Psoas muscle (tissue), 8 donors: ENCODE results near the gene PDHA2. TPM values are rescaled to one million over a fixed set of nuclear protein-coding genes. Genes with fewer than 3 reads are reported as not detected.

Experiments
- ATAC-seq, 4 donors: fragments of 200-7000 bp; cut with Tn5 transposase; one replicate each; pipeline ENCODE4 v1.9.1; 2020; ENCODE audit warnings: moderate library complexity in 3 of 4, mild to moderate bottlenecking in 2 of 4
- DNase-seq, 2 donors: peaks; one replicate each; pipeline ENCODE4 v3.0.0-alpha.2; 2020
- H3K27ac ChIP-seq: fragments of 200-600 bp; one replicate; pipeline ENCODE4 v1.8.0; 2022
- H3K27me3 ChIP-seq, 3 donors: fragments of 200-600 bp in 1 of 3; one replicate each; pipeline versions ENCODE4 v1.6.1 to v1.8.0; 2013 to 2022; ENCODE audit warnings: low read length in 2 of 3, mild to moderate bottlenecking in 2 of 3, moderate library complexity in 1 of 3; ENCODE audit not compliant: insufficient read depth in 3 of 3
- H3K36me3 ChIP-seq, 2 donors: fragments of 200-600 bp in 1 of 2; one replicate each; pipeline versions ENCODE4 v1.6.1 to v1.8.0; 2013 to 2022; ENCODE audit warnings: low read depth in 1 of 2, mild to moderate bottlenecking in 1 of 2, moderate library complexity in 1 of 2; ENCODE audit not compliant: insufficient read depth in 1 of 2
- H3K4me1 ChIP-seq: fragments of 200-600 bp; one replicate; pipeline ENCODE4 v1.8.0; 2022
- H3K4me3 ChIP-seq: fragments of 200-600 bp; one replicate; pipeline ENCODE4 v1.8.0; 2022; ENCODE audit warnings: mild to moderate bottlenecking
- H3K9me3 ChIP-seq: fragments of 200-600 bp; one replicate; pipeline ENCODE4 v1.8.0; 2022
- CTCF ChIP-seq: fragments of 200-600 bp; IDR thresholded peaks from one replicate; pipeline ENCODE4 v1.8.0; 2022; ENCODE audit warnings: antibody characterized with exemption
- WGBS, 3 donors: extraction: QIAGEN DNeasy Blood & Tissue Kit; methylation state at CpG; one replicate each; pipeline versions ENCODE4 v1.1.6 to v1.1.7; 2013; 5-methylcytosine and 5-hydroxymethylcytosine counted together
- intact Hi-C, 2 donors: fragments of 100-400 bp; cut with DNase I; formaldehyde crosslinking; loops; one replicate each; pipeline versions ENCODE4 v1.11.0 to v1.14.2; 2022
- polyA plus RNA-seq, 3 donors: library from polyadenylated mRNA; stranded (reverse); fragments of 200-250 nt; gene quantifications; one replicate each; pipeline ENCODE4 v1.2.3, GENCODE V29; 2013
- total RNA-seq, 4 donors: library from RNA; stranded (reverse); fragmentation: NEBNext Ultra II Directional in 2 of 4; extraction: Animal tissue kit (Norgen Biotek cat#: 25700) in 2 of 4; gene quantifications; one replicate each; pipeline versions ENCODE4 v1.2.1 to v1.2.4, GENCODE V29; 2021 to 2023
- donor health status: healthy with polysubstance abuse.
- donor health status: DM: no; HTN: no; CAD: no; lungs with moderate emphysema.
- donor health status: Bipolar disorder and iron deficiency.
- donor health status: healthy.
- donor health status: DM: yes; HTN: yes; CAD: no.
- donor health status: DM: no; HTN: no; CAD: no.
- donor health status: DM: no; HTN: no; CAD: no.
- donor health status: DM: yes; HTN: yes; CAD: no.

The PDHA2 gene
- total and polyA plus RNA-seq, 7 donors: not detected

- ATAC-seq (no peak), DNase-seq (no peak)
- Histone ChIP-seq H3K27ac (no peak overlapping the region), H3K36me3 (no peaks in the 10 kb centered on the region), H3K27me3 (no peaks in the 10 kb centered on the region), H3K9me3 (no peaks in the 10 kb centered on the region), H3K4me1 (no peaks in the 10 kb centered on the region), H3K4me3 (no peak overlapping the region)
- WGBS, 3 donors: 94 to 98% (median 95%) methylated on average over 2 of the region's 2 CpGs
- no peak for TF ChIP-seq CTCF
- intact Hi-C loops: no loop called here
Measured at GRCh38 chr4:95830651-95831050, 9.2 kb upstream of the PDHA2 start.

- H3K36me3 ChIP-seq: no peaks in the 10 kb centered on the region
- H3K4me3 ChIP-seq: no peak overlapping the region
- intact Hi-C loops: no loop called here
- TF ChIP-seq CTCF: no peak
- no peaks in the 10 kb centered on the region for H3K27me3 ChIP-seq
- no peak for ATAC-seq
- WGBS, 3 donors: 50 to 68% (median 55%) methylated on average over 4 of the region's 4 CpGs
- H3K4me1 ChIP-seq: no peaks in the 10 kb centered on the region
- no peak for DNase-seq
- no peaks in the 10 kb centered on the region for H3K9me3 ChIP-seq
- no peak overlapping the region for H3K27ac ChIP-seq
Measured at GRCh38 chr4:95831166-95831565, 8.7 kb upstream of the PDHA2 start.

GRCh38 chr4:95833711-95834194 is 6.1 kb upstream of the PDHA2 start:
- H3K27me3 ChIP-seq: no peaks in the 10 kb centered on the region
- no peaks in the 10 kb centered on the region for H3K36me3 ChIP-seq
- H3K4me1 ChIP-seq: no peaks in the 10 kb centered on the region
- H3K4me3 ChIP-seq: no peak overlapping the region
- TF ChIP-seq CTCF: no peak
- DNase-seq: no peak
- H3K9me3 ChIP-seq: no peaks in the 10 kb centered on the region
- intact Hi-C loops: no loop called here
- no peak for ATAC-seq
- no peak overlapping the region for H3K27ac ChIP-seq

GRCh38 chr4:95835672-95836071 is 4.2 kb upstream of the PDHA2 start:
- no peaks in the 10 kb centered on the region for H3K9me3 ChIP-seq
- H3K4me3 ChIP-seq: no peak overlapping the region
- no peaks in the 10 kb centered on the region for H3K36me3 ChIP-seq
- DNase-seq (no peak), ATAC-seq (no peak)
- no peak overlapping the region for H3K27ac ChIP-seq
- TF ChIP-seq CTCF: no peak
- no peaks in the 10 kb centered on the region for H3K27me3 ChIP-seq
- 36 to 45% (median 39%) methylated on average over 3 of the region's 3 CpGs for WGBS, 3 donors
- H3K4me1 ChIP-seq: no peaks in the 10 kb centered on the region
- intact Hi-C loops: no loop called here

GRCh38 chr4:95838192-95838591 is 1.7 kb upstream of the PDHA2 start:
- WGBS, 3 donors: 44 to 64% (median 57%) methylated on average over 2 of the region's 2 CpGs
- Histone ChIP-seq H3K4me1 (no peaks in the 10 kb centered on the region), H3K9me3 (no peaks in the 10 kb centered on the region), H3K27ac (no peak overlapping the region), H3K4me3 (no peak overlapping the region), H3K36me3 (no peaks in the 10 kb centered on the region), H3K27me3 (no peaks in the 10 kb centered on the region)
- DNase-seq: no peak
- no peak for ATAC-seq
- intact Hi-C loops: no loop called here
- TF ChIP-seq CTCF: no peak
